ENCODE measurements around the gene ZNF667.

GRCh38 chr19:56525214-56525860, 48.2 kb upstream of the ZNF667 start:
- no peak for TF ChIP-seq BHLHE40 (IDR thresholded peaks at IDR 0.05; ENCODE audit: low read depth, low read length)
- TF ChIP-seq MAZ (IDR thresholded peaks at IDR 0.05; ENCODE audit: borderline replicate concordance, low read depth, low read length), result no peak
- TF ChIP-seq MYC (IDR thresholded peaks at IDR 0.05; ENCODE audit: borderline replicate concordance, low read length), result no peak
- no peak for TF ChIP-seq CTCF (IDR thresholded peaks at IDR 0.05)
- TF ChIP-seq USF2 (IDR thresholded peaks at IDR 0.05), result no peak
- TF ChIP-seq POLR2A (IDR thresholded peaks at IDR 0.05; ENCODE audit: low read length), result no peak
- no peak for TF ChIP-seq CHD4 (IDR thresholded peaks at IDR 0.05; ENCODE audit: borderline replicate concordance)
